Gastrocnemius medialis (tissue), 4 donors: Measurements from ENCODE around the gene CCL19. TPM values are rescaled to one million over a fixed set of nuclear protein-coding genes. Genes with fewer than 3 reads are reported as not detected.
A peak's percentile ranks its signal among the peaks of the same experiment; 100 is the strongest.

Experiments used
- ATAC-seq, 2 donors: fragments of 150-250 bp; one replicate each; pipeline ENCODE4 v1.9.1; 2016
- DNase-seq, 2 donors: peaks; one replicate each; pipeline ENCODE4 v3.0.0-alpha.2; 2019
- H3K27ac ChIP-seq, 4 donors: fragments of 200-600 bp; sonication (generic); 1 replicate in 1 of 4; 2 replicates in 3 of 4; pipeline ENCODE4 v1.5.1; 2016 to 2018; ENCODE audit warnings: mild to moderate bottlenecking in 2 of 4, moderate library complexity in 1 of 4
- H3K27me3 ChIP-seq, 3 donors: fragments of 200-600 bp; sonication (generic) in 2 of 3; 1 replicate in 1 of 3; 2 replicates in 2 of 3; pipeline versions ENCODE4 v1.5.1 to v1.6.0; 2016 to 2019; ENCODE audit warnings: mild to moderate bottlenecking in 1 of 3, moderate library complexity in 1 of 3
- H3K36me3 ChIP-seq, 2 donors: fragments of 200-600 bp; sonication (generic) in 1 of 2; one replicate each; pipeline ENCODE4 v1.5.1; 2017 to 2018
- H3K4me1 ChIP-seq, 2 donors: fragments of 200-600 bp; sonication (generic) in 1 of 2; one replicate each; pipeline ENCODE4 v1.5.1; 2016 to 2017; ENCODE audit warnings: mild to moderate bottlenecking in 2 of 2
- H3K4me3 ChIP-seq, 4 donors: fragments of 200-600 bp; sonication (generic) in 3 of 4; 1 replicate in 1 of 4; 2 replicates in 3 of 4; pipeline ENCODE4 v1.5.1; 2016 to 2019; ENCODE audit warnings: mild to moderate bottlenecking in 2 of 4
- H3K9me3 ChIP-seq, 3 donors: fragments of 200-600 bp; sonication (generic) in 2 of 3; 1 replicate in 1 of 3; 2 replicates in 2 of 3; pipeline ENCODE4 v1.5.1; 2016 to 2019
- POLR2A ChIP-seq, 2 donors: fragments of 450-650 bp; IDR thresholded peaks; one replicate each; pipeline ENCODE4 v1.6.1; 2017; ENCODE audit warnings: antibody characterized with exemption in 2 of 2, mild to moderate bottlenecking in 2 of 2, moderate library complexity in 2 of 2
- in situ Hi-C, 4 donors: fragments of 200-750 bp; cut with MboI; loops; one replicate each; pipeline versions ENCODE4 v1.15.0 to v1.8.0; 2017; ENCODE audit warnings: low sequenced_read_pairs in 4 of 4
- intact Hi-C: fragments of 100-400 bp; cut with DNase I; formaldehyde crosslinking; loops from one replicate; pipeline ENCODE4 v1.15.1; 2023; ENCODE audit warnings: low total_unique reads
- total RNA-seq, 4 donors: library from RNA; depleted of rRNA; stranded (reverse); fragments of >200 nt; gene quantifications; one replicate each; pipeline versions ENCODE4 v1.1.0 to v1.2.3, GENCODE V29; 2016
- TF ChIP-seq, protein P1 (sequence below), 5 experiments: fragments of 450-650 bp in 3 of 5; fragments of 200-600 bp in 2 of 5; sonication (generic) in 2 of 5; IDR thresholded peaks in 4 of 5; conservative IDR thresholded peaks in 1 of 5; 1 replicate in 4 of 5; 2 replicates in 1 of 5; pipeline ENCODE4 v1.5.1; 2016 to 2019; ENCODE audit warnings: antibody characterized with exemption in 5 of 5, mild to moderate bottlenecking in 3 of 5, moderate library complexity in 3 of 5

Gene CCL19
- total RNA-seq, 4 donors from 2014 or later, result not detected

DNA sequence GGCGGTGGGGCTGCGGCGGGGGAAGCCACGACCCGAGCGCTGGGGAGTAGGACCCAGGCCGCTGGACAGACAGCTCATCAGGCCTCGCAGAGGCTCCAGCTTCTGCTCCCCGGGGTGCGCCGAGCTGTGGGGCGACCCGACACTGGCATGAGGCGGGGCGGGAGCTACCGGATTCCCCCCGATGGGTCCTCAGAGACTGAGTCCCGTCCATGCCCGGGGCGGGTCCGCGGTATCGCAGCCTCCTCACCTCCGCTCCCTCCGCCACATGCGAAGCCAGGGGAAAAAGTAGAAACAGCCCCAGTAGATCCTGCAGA lies 26.1 kb downstream of the CCL19 start:
- peak overlapping the region; percentile 91 to 100 (median 98) for H3K27ac ChIP-seq
- intact Hi-C loops (loop anchor here (1.0 to 5.0 kb wide), 3 partner anchors 13 to 322 kb away; partner anchors contain the start of genes DNAJB5 and IL11RA), in situ Hi-C loops (loop anchor here in 1 of 4 donors (25.0 kb wide), 1 partner anchor 422 kb away; the partner anchor contains the start of genes FANCG and PIGO)
- ATAC-seq (peak in 1 of 2 donors; percentile 18), DNase-seq (no peak)
- no peaks in the 10 kb centered on the region for H3K27me3 ChIP-seq
- H3K36me3 ChIP-seq, result peaks cover 0 to 6% of the 10 kb centered on the region in 2 donors
- no peak for TF ChIP-seq POLR2A (IDR thresholded peaks at IDR 0.05)
- TF ChIP-seq, protein P1, sequence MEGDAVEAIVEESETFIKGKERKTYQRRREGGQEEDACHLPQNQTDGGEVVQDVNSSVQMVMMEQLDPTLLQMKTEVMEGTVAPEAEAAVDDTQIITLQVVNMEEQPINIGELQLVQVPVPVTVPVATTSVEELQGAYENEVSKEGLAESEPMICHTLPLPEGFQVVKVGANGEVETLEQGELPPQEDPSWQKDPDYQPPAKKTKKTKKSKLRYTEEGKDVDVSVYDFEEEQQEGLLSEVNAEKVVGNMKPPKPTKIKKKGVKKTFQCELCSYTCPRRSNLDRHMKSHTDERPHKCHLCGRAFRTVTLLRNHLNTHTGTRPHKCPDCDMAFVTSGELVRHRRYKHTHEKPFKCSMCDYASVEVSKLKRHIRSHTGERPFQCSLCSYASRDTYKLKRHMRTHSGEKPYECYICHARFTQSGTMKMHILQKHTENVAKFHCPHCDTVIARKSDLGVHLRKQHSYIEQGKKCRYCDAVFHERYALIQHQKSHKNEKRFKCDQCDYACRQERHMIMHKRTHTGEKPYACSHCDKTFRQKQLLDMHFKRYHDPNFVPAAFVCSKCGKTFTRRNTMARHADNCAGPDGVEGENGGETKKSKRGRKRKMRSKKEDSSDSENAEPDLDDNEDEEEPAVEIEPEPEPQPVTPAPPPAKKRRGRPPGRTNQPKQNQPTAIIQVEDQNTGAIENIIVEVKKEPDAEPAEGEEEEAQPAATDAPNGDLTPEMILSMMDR (IDR thresholded peaks at IDR 0.05 in 4 of 5, conservative IDR thresholded peaks at IDR 0.05 in 1 of 5), result peak in 1 of 5 experiments; percentile 14
- H3K4me1 ChIP-seq, result peaks cover 0 to 4% of the 10 kb centered on the region in 2 donors
- no peaks in the 10 kb centered on the region for H3K9me3 ChIP-seq
- H3K4me3 ChIP-seq, result peak overlapping the region; percentile 76 to 98 (median 86)

DNA sequence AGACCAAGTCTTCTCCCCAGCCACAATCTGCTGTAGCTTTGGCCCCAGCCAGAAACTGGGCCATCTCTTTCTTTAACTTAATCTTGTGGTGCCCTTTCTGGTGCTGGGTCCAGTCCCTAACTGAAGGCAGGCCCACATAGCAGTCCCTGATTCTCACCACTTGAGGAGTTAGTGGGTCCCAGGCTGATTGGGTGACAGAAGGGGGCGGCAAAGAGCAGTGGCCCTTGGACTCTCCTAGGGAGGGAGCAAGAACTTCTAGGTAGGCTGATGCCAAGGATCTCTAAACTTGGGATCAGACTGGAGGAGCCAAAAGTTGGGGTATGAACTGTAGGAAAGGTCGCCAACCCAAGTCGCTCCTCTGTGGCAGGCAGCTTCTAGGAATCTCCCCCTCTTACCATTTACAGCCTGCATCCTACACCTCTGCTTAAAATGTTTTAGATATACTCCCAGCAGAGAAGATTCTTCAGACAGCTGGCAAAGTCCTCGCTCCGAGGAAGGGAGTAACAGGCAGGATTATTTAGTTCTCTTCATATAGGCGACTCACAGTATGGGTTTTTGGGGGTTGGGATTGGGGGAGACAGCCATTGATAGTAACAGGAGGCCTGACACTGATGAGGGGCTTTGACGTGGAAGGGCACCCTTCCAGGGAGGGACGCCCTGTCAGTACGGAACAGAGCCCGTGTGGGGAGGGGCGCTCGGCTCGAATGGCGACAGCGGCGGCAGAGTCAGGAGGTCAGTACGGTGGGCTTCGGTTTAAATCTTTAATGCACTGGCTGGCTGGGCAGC lies 26.6 kb downstream of the CCL19 start:
- peaks cover 0 to 4% of the 10 kb centered on the region in 2 donors for H3K4me1 ChIP-seq
- intact Hi-C loops (loop anchor here (1.0 to 5.0 kb wide), 3 partner anchors 12 to 323 kb away; partner anchors contain the start of genes DNAJB5 and IL11RA), in situ Hi-C loops (loop anchor here in 1 of 4 donors (25.0 kb wide), 1 partner anchor 423 kb away; the partner anchor contains the start of genes FANCG and PIGO)
- peak overlapping the region; percentile 76 to 98 (median 86) for H3K4me3 ChIP-seq
- H3K36me3 ChIP-seq, result peaks cover 0 to 6% of the 10 kb centered on the region in 2 donors
- DNase-seq (peak; percentile 60 to 75), ATAC-seq (peak; percentile 59)
- peak overlapping the region; percentile 91 to 100 (median 98) for H3K27ac ChIP-seq
- H3K9me3 ChIP-seq, result no peaks in the 10 kb centered on the region
- TF ChIP-seq POLR2A (IDR thresholded peaks at IDR 0.05), result no peak
- TF ChIP-seq, protein P1 (IDR thresholded peaks at IDR 0.05 in 4 of 5, conservative IDR thresholded peaks at IDR 0.05 in 1 of 5), result peak; percentile 65 to 90 (median 67)
- H3K27me3 ChIP-seq, result no peaks in the 10 kb centered on the region

DNA sequence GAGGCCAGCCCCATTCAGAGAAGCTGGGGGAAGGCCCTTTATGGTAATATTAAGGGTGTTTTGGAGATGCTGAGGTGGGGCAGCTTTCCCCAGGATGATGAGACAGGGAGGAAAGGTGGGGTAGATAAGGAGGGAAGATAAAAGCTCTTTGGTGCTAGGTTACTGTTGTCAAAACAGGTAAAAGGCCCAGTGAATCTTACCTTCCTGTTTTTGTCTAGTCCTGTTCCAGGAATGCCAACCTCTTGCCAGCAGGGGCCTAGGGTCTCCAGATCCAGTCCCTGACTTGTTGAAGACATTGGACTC lies 27.8 kb downstream of the CCL19 start:
- ATAC-seq (no peak), DNase-seq (no peak)
- intact Hi-C loops (no loop called here), in situ Hi-C loops (loop anchor here in 1 of 4 donors (25.0 kb wide), 1 partner anchor 424 kb away; the partner anchor contains the start of genes FANCG and PIGO)
- H3K4me3 ChIP-seq, result no peak overlapping the region
- peak overlapping the region in 1 of 4 donors; percentile 99 for H3K27ac ChIP-seq
- H3K27me3 ChIP-seq, result no peaks in the 10 kb centered on the region
- peaks cover 0 to 6% of the 10 kb centered on the region in 2 donors for H3K36me3 ChIP-seq
- H3K9me3 ChIP-seq, result no peaks in the 10 kb centered on the region
- no peak for TF ChIP-seq POLR2A (IDR thresholded peaks at IDR 0.05)
- TF ChIP-seq, protein P1 (IDR thresholded peaks at IDR 0.05 in 4 of 5, conservative IDR thresholded peaks at IDR 0.05 in 1 of 5), result no peak
- peaks cover 0 to 4% of the 10 kb centered on the region in 2 donors for H3K4me1 ChIP-seq

DNA sequence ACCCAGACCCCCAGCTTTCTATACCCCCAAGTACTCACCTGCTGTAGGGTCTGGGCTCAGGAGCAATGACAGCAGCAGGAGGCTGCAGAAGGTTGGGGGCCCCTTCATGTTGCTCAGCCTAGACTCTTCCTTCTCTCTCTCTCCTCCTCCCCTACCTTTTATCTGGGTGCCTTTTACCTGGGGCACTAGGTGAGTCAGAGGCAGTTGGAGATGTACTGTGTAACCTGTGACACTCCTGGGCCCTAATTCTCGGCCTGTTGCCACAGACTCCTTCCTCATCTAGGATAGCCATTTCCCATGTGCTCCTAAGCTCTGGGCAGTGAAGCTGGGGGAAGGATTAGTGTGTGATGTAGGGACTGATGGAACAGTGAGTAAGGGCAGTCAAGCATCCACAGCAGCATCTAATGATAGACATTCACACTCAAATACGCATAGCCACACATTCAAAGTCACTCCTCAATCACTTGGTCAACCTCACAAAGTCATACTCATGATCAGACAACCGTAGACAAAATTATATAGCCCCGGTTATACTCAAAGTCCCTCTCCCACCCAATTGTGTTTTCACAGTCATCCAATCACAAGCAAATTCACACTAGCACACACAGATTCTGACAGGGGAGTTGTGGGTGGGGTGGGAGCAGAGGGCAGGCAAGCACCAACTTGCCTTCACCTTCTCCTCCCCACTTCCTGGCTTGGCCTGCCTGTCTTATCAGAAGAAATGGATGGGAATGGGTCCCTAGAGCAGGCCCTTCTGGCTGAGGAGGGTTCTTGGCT lies 28.4 kb downstream of the CCL19 start, which contains the start of gene CCL27:
Gene CCL27 (minus strand): TSS at position 132 of the 777 bp plus-strand sequence. CDS start 24 bp downstream, at position 108.
- no peaks in the 10 kb centered on the region for H3K9me3 ChIP-seq
- H3K36me3 ChIP-seq, result peaks cover 0 to 6% of the 10 kb centered on the region in 2 donors
- peaks cover 0 to 4% of the 10 kb centered on the region in 2 donors for H3K4me1 ChIP-seq
- in situ Hi-C loops (loop anchor here in 1 of 4 donors (25.0 kb wide), 1 partner anchor 425 kb away; the partner anchor contains the start of genes FANCG and PIGO), intact Hi-C loops (no loop called here)
- no peaks in the 10 kb centered on the region for H3K27me3 ChIP-seq
- peak within 1 kb of the TSS in 1 of 4 donors; percentile 99 for H3K27ac ChIP-seq
- no peak within 1 kb of the TSS for H3K4me3 ChIP-seq
- TF ChIP-seq POLR2A (IDR thresholded peaks at IDR 0.05), result no peak
- TF ChIP-seq, protein P1 (IDR thresholded peaks at IDR 0.05 in 4 of 5, conservative IDR thresholded peaks at IDR 0.05 in 1 of 5), result no peak
- DNase-seq, result no peak
- ATAC-seq, result no peak
